Panc1 (cell line): ENCODE data around the gene CDK6.

Experiments
- CTCF ChIP-seq: fragments of 450-650 bp; IDR thresholded peaks from 2 replicates; pipeline ENCODE4 v1.5.1; 2017; ENCODE audit warnings: mild to moderate bottlenecking
- POLR2AphosphoS5 ChIP-seq: IDR thresholded peaks from 2 replicates; pipeline ENCODE4 v1.6.1; 2012; ENCODE audit warnings: mild to moderate bottlenecking, low read depth, low read length, moderate library complexity
- REST ChIP-seq, 2 experiments: IDR thresholded peaks; 2 replicates each; pipeline ENCODE4 v1.6.1; 2011 to 2012; ENCODE audit warnings: low read depth in 2 of 2, control low read depth in 1 of 2, low read length in 1 of 2, mild to moderate bottlenecking in 1 of 2, moderate library complexity in 1 of 2; ENCODE audit not compliant: insufficient read depth in 1 of 2
- TCF7L2 ChIP-seq: IDR thresholded peaks from 2 replicates; pipeline ENCODE4 v1.6.1; 2011; ENCODE audit warnings: mild to moderate bottlenecking, low read depth, low read length, inconsistent platforms

- TF ChIP-seq CTCF: no peak
- TF ChIP-seq POLR2AphosphoS5: no peak
- TF ChIP-seq TCF7L2: no peak
- TF ChIP-seq REST (IDR thresholded peaks at IDR 0.05; ENCODE audit: insufficient read depth in 1 of 2, low read depth in 2 of 2, low read length in 1 of 2): no peak
These were observed 104.9 kb downstream of the CDK6 start for GRCh38 chr7:92731335-92732063.
